B cell (primary cell): ENCODE results near the gene EIF4G2. TPM values are rescaled to one million over a fixed set of nuclear protein-coding genes. Genes with fewer than 3 reads are reported as not detected.

Source experiments
- ATAC-seq: fragments of 200-7000 bp; cut with Tn5 transposase; one replicate; pipeline ENCODE4 v1.10.0; 2021; ENCODE audit warnings: low read depth, mild to moderate bottlenecking, moderate number of reproducible peaks, moderate library complexity
- CTCF ChIA-PET: fragments of 350-600 bp; sonication (Branson Sonifier 250); formaldehyde crosslinking; loops from one replicate; lab custom pipeline; 2021; ENCODE audit warnings: antibody characterized with exemption, inconsistent platforms; lab: Charles Lee
- POLR2A ChIA-PET: fragments of 350-600 bp; sonication (Branson Sonifier 250); formaldehyde crosslinking; loops from one replicate; lab custom pipeline; 2021; ENCODE audit warnings: antibody characterized with exemption; lab: Charles Lee
- DNase-seq: peaks from one replicate; pipeline ENCODE4 v3.0.0; 2013
- H2AFZ ChIP-seq: 2 replicates; pipeline ENCODE4 v1.6.1; 2012; ENCODE audit warnings: mild to moderate bottlenecking, low read depth, low read length; ENCODE audit not compliant: insufficient read depth, poor library complexity, severe bottlenecking
- H3K27ac ChIP-seq, 2 donors: 1 replicate in 1 of 2; 2 replicates in 1 of 2; pipeline ENCODE4 v1.5.1; 2012 to 2013; ENCODE audit warnings: low read length in 2 of 2, mild to moderate bottlenecking in 2 of 2, moderate library complexity in 1 of 2
- H3K27me3 ChIP-seq, 4 experiments: fragments of 200-600 bp in 1 of 4; sonication (generic) in 1 of 4; replicated peaks in 1 of 4; 1 replicate in 2 of 4; 2 replicates in 2 of 4; pipeline versions ENCODE4 v1.6.1 to v1.7.0; 2013 to 2016; ENCODE audit warnings: low read length in 3 of 4, mild to moderate bottlenecking in 2 of 4, mixed read lengths in 1 of 4, moderate library complexity in 1 of 4; ENCODE audit not compliant: insufficient read depth in 4 of 4, control insufficient read depth in 3 of 4; ENCODE audit errors: control extremely low read depth in 1 of 4
- H3K36me3 ChIP-seq, 2 experiments: replicated peaks in 1 of 2; 1 replicate in 1 of 2; 2 replicates in 1 of 2; pipeline versions ENCODE4 v1.6.1 to v1.7.1; 2013; ENCODE audit warnings: low read length in 1 of 2; ENCODE audit not compliant: insufficient read depth in 2 of 2, control insufficient read depth in 1 of 2; ENCODE audit errors: control extremely low read depth in 1 of 2, extremely low read depth in 1 of 2
- H3K4me1 ChIP-seq, 2 donors: fragments of 200-600 bp in 1 of 2; sonication (generic) in 1 of 2; 1 replicate in 1 of 2; 2 replicates in 1 of 2; pipeline versions ENCODE4 v1.5.1 to v1.6.1; 2013 to 2017; ENCODE audit warnings: low read length in 2 of 2; ENCODE audit not compliant: control insufficient read depth in 2 of 2, insufficient read depth in 2 of 2
- H3K4me2 ChIP-seq: replicated peaks from 2 replicates; pipeline ENCODE3; 2012; ENCODE audit warnings: mild to moderate bottlenecking, low read depth, low read length; ENCODE audit not compliant: poor library complexity, severe bottlenecking
- H3K4me3 ChIP-seq, 5 experiments: fragments of 200-600 bp in 1 of 5; sonication (generic) in 1 of 5; 1 replicate in 3 of 5; 2 replicates in 2 of 5; pipeline versions ENCODE4 v1.5.1 to v1.7.0; 2011 to 2016; ENCODE audit warnings: low read length in 4 of 5, mild to moderate bottlenecking in 4 of 5, low read depth in 2 of 5, control low read depth in 1 of 5, moderate library complexity in 1 of 5; ENCODE audit not compliant: insufficient read depth in 1 of 5; ENCODE audit errors: control extremely low read depth in 1 of 5, extremely low read depth in 1 of 5
- H3K79me2 ChIP-seq: fragments of 200-600 bp; sonication (generic); one replicate; pipeline ENCODE4 v1.6.0; 2016; ENCODE audit warnings: low read length; ENCODE audit not compliant: control insufficient read depth, insufficient read depth
- H3K9ac ChIP-seq: fragments of 200-600 bp; sonication (generic); 2 replicates; pipeline ENCODE4 v1.6.1; 2017; ENCODE audit warnings: mild to moderate bottlenecking, low read length, moderate library complexity
- H3K9me3 ChIP-seq, 3 donors: one replicate each; pipeline versions ENCODE4 v1.6.1 to v1.7.1; 2013; ENCODE audit warnings: low read length in 2 of 3; ENCODE audit not compliant: control insufficient read depth in 2 of 3, insufficient read depth in 1 of 3; ENCODE audit errors: control extremely low read depth in 1 of 3
- H4K20me1 ChIP-seq: 2 replicates; pipeline ENCODE4 v1.6.0; 2012; ENCODE audit warnings: mild to moderate bottlenecking, low read length; ENCODE audit not compliant: insufficient read depth, control insufficient read depth, poor library complexity, severe bottlenecking
- H3K27ac Mint-ChIP-seq: one replicate; pipeline ENCODE4 v1.8.0; 2021; ENCODE audit warnings: mixed read lengths
- H3K27me3 Mint-ChIP-seq: one replicate; pipeline ENCODE4 v1.8.0; 2021; ENCODE audit warnings: mixed read lengths
- H3K4me1 Mint-ChIP-seq: one replicate; pipeline ENCODE4 v1.8.0; 2021; ENCODE audit warnings: mixed read lengths
- H3K4me3 Mint-ChIP-seq: one replicate; pipeline ENCODE4 v1.8.0; 2021; ENCODE audit warnings: mixed read lengths
- H3K9me3 Mint-ChIP-seq: one replicate; pipeline ENCODE4 v1.8.0; 2022; ENCODE audit warnings: mixed read lengths; ENCODE audit not compliant: insufficient read depth
- CTCF ChIP-seq: fragments of 200-600 bp; IDR thresholded peaks from one replicate; pipeline ENCODE4 v1.8.0; 2022; ENCODE audit warnings: antibody characterized with exemption, mild to moderate bottlenecking
- EZH2 ChIP-seq: IDR thresholded peaks from 2 replicates; pipeline ENCODE4 v1.6.1; 2012; ENCODE audit warnings: borderline replicate concordance, low read depth, mild to moderate bottlenecking, moderate library complexity, low read length; ENCODE audit not compliant: insufficient read depth, poor library complexity, severe bottlenecking
- WGBS: methylation state at CpG from one replicate; pipeline ENCODE4 v1.1.5; 2013; ENCODE audit warnings: missing lambda C conversion rate; ENCODE audit not compliant: insufficient coverage; 5-methylcytosine and 5-hydroxymethylcytosine counted together
- intact Hi-C: fragments of 100-400 bp; cut with micrococcal nuclease; formaldehyde crosslinking; loops from one replicate; pipeline ENCODE4 v1.10.0; 2022
- polyA plus RNA-seq: library from polyadenylated mRNA; depleted of rRNA; stranded (reverse); fragments of >200 nt; gene quantifications from 2 replicates; pipeline ENCODE4 v1.2.3, GENCODE V29; 2012
- total RNA-seq, 2 donors: library from RNA; stranded (reverse); fragments of 120-200 nt in 1 of 2; gene quantifications; 1 replicate in 1 of 2; 2 replicates in 1 of 2; pipeline versions ENCODE4 v1.2.3 to v1.2.4, GENCODE V29; 2013 to 2022

EIF4G2 gene
- total and polyA plus RNA-seq, 2 donors (not counting 1 experiment from before 2014, with no cell fraction given), result 275 to 592 TPM

- peaks cover 16% of the 10 kb centered on the region for H3K79me2 ChIP-seq
- H3K9ac ChIP-seq, result no peak overlapping the region
- H3K4me3 Mint-ChIP-seq, result peak overlapping the region; percentile 95
- peak overlapping the region; percentile 74 for H3K4me2 ChIP-seq
- H3K36me3 ChIP-seq, result peaks cover 10 to 41% of the 10 kb centered on the region in 2 experiments
- CTCF ChIA-PET, result interaction anchor here (1.1 to 1.2 kb wide), 2 partner anchors 16 to 339 kb away, joined by 3 to 6 read pairs; no protein-coding TSS in a partner anchor
- WGBS, result no CpG with 5 or more reads among the region's 7 CpGs
- POLR2A ChIA-PET, result no interaction called here
- H3K4me1 ChIP-seq, result peaks cover 8 to 12% of the 10 kb centered on the region in 2 donors
- H3K27ac Mint-ChIP-seq, result no peak overlapping the region
- no peaks in the 10 kb centered on the region for H3K27me3 ChIP-seq
- intact Hi-C loops, result loop anchor here (5.0 kb wide), 2 partner anchors 105 to 450 kb away; partner anchors contain the start of gene ZBED5
- no peaks in the 10 kb centered on the region for H4K20me1 ChIP-seq
- peaks cover 21% of the 10 kb centered on the region for H3K4me1 Mint-ChIP-seq
- DNase-seq, result no peak
- TF ChIP-seq CTCF, result no peak
- no peak for TF ChIP-seq EZH2
- H3K27me3 Mint-ChIP-seq, result no peaks in the 10 kb centered on the region
- H2AFZ ChIP-seq, result no peak overlapping the region
- H3K4me3 ChIP-seq, result peak overlapping the region in 1 of 5 experiments; percentile 77
- ATAC-seq, result no peak
- no peaks in the 10 kb centered on the region for H3K9me3 Mint-ChIP-seq
- H3K9me3 ChIP-seq, result no peaks in the 10 kb centered on the region
- H3K27ac ChIP-seq, result no peak overlapping the region
Measured at GRCh38 chr11:10752486-10752885, 56.2 kb downstream of the EIF4G2 start.

GRCh38 chr11:10752061-10752460 lies 56.7 kb downstream of the EIF4G2 start:
- CTCF ChIA-PET, result interaction anchor here (1.1 to 1.4 kb wide), 3 partner anchors 17 to 1097 kb away, joined by 3 to 6 read pairs (median 4); no protein-coding TSS in a partner anchor
- no peak for TF ChIP-seq CTCF
- no peak for TF ChIP-seq EZH2
- H3K27me3 ChIP-seq, result no peaks in the 10 kb centered on the region
- no peaks in the 10 kb centered on the region for H4K20me1 ChIP-seq
- Mint-ChIP-seq H3K9me3 (no peaks in the 10 kb centered on the region), H3K4me3 (peak overlapping the region; percentile 95), H3K27me3 (no peaks in the 10 kb centered on the region), H3K27ac (peak overlapping the region; percentile 91), H3K4me1 (peaks cover 21% of the 10 kb centered on the region)
- intact Hi-C loops, result loop anchor here (5.0 kb wide), 2 partner anchors 105 to 450 kb away; partner anchors contain the start of gene ZBED5
- H3K9ac ChIP-seq, result peak overlapping the region; percentile 91
- WGBS, result 13% methylated on average over 1 of the region's 2 CpGs
- POLR2A ChIA-PET, result no interaction called here
- H3K4me3 ChIP-seq, result peak overlapping the region; percentile 77 to 96 (median 92)
- ATAC-seq (no peak), DNase-seq (no peak)
- no peaks in the 10 kb centered on the region for H3K9me3 ChIP-seq
- H3K36me3 ChIP-seq, result peaks cover 10 to 37% of the 10 kb centered on the region in 2 experiments
- H2AFZ ChIP-seq, result peak overlapping the region; percentile 90
- H3K79me2 ChIP-seq, result peaks cover 14% of the 10 kb centered on the region
- peak overlapping the region; percentile 74 for H3K4me2 ChIP-seq
- H3K4me1 ChIP-seq, result peaks cover 8 to 12% of the 10 kb centered on the region in 2 donors
- H3K27ac ChIP-seq, result no peak overlapping the region
